T-helper 1 cell (primary cell): ENCODE data around the gene MXD4.
A peak's percentile ranks its signal among the peaks of the same experiment; 100 is the strongest.
"Not testable (repeated sequence)": the region's sequence is repeated elsewhere in the genome, so short reads cannot be mapped to it uniquely, and the experiment has no call there.

Experiments used
- DNase-seq, 5 donors: peaks; one replicate each; pipeline ENCODE4 v3.0.0-alpha.2; 2012 to 2020

The MXD4 gene

DNA sequence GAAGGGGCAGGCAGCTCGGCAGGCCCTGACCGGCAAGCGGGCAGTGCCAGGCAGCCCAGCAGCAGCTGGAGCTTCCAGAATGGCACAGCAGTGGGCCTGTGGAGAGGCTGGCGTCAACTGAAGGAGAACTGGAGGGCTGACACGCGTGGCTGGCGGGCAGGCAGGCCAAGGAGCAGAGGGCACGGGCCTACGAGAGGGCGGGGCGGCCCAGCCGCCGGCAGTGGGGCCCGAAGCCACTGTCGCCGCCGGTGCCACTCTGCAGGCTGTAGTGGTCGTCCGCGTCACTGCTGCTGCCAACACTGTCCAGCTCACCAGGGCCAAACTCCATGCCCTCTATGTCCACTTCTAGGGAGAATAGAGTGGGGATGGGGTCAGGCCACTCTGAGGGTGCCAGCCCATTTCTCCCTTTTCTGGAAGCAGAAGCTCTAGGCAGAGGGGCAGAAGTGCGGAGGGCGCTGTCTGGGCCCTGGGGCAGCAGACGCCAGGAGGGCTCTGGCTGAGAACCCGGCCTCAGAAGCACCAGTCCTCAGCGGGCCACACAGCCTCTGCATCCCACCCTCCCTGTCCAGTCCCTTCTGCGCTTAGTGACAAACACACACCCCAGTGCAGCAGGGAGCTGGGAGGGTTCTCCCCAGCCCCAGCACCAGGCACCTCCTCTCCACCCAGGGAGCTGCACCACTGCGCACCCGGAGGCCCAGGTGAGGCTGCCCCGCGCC lies 11.4 kb downstream of the MXD4 start:
- DNase-seq, result peak in 1 of 5 donors; percentile 7

DNA sequence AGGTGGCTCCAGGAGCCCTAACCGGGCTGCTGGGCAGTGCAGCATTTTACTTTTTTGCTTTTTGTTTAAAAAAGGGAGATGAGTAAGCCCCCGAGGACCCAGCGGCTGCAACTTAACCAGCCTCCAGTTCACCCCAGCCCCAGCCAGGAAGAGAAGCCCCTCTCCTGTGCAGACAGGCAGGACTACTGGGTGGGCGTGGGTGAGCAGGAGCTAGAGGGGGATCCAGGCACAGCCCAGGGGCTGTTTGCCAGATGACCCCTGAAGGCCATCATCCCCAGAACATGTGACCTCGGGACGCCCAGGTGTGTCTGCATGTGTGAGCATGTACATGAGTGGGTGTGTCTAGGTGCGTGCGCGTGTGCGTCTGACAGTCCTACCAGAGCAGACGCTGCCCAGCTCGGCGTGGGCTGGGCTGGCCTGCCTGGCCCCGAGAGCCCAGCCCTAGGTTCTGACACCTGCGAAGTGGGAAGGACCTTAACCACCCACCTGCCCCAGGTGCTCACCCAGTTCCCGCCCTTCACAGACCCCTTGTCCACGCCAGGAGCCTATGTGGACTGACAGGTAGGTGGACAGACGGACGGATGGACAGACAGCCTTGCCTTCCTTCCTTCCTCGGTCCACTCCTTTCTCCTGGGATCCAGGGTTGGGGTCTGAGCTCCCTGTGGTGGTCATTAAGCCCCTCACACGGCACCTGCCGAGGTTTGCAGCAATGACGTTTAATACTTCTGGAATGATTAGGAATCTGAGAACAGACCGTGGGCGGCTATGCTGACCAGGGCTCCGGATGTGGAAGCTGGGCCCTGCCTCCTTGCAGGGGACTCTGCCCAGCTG lies 12.2 kb downstream of the MXD4 start:
- DNase-seq, result peak in 1 of 5 donors; percentile 5

DNA sequence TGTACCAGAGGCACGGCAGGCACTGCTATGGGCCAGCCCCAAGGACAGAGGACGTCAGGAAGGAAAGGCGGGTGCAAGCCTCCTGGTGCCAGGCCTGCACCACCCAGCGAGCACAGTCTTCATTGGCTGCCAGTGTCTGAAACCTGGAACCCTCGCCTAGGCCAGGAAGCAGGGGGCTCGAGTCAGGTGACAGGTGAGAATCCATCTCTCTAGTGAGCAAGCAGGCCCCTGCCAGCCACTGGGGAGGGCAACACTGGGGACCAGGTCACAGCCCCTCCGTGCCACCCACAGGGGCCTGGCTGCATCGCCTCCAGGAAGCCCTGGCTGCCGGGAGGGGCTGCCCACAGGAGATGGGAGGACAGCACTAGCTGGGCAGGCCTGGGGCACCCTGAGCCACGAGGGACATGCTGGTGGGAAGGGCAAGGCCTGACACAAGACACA lies 13.1 kb downstream of the MXD4 start:
- no peak for DNase-seq

GRCh38 chr4:2248044-2248780 lies 13.7 kb downstream of the MXD4 start:
- DNase-seq, result no peak

- peak in 1 of 5 donors; percentile 12 for DNase-seq
These were observed 14.5 kb downstream of the MXD4 start for GRCh38 chr4:2247128-2248043.

DNA sequence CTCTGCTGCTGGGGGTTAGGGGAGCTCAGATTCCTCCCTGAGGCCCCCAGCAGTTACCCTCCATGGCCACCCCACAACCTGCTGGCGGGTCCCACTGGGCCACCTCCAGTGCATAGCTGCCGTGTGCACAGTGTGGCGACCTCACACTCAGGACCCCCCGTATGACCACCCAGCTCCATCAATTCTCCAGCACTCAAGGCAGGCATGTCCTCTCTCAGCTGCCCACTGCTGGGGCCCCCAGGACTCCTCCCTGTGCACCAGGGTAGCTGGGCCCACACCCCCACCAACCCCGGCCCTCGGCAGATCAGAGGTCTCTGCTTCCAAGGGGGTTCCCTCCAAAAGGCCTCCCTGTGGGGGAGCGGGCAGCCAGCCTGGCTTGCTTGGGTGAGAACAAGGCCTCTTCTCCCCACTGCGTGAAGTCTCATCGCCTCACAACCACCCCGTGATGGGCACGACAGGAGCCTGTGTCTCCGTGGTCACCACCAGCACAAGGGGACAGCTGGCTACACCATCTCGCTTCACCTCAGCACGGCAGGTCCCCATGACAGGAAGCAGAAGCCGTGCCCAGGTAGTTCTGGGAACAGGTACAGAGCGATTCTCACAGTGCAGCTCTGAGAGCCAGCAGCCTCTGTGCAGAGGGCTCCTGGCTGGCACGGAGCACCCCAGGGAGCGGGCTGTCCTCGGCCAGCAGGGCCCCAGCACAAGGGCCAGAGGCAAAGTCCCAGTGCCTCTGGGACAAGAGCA lies 15.4 kb downstream of the MXD4 start:
- DNase-seq, result no peak

DNA sequence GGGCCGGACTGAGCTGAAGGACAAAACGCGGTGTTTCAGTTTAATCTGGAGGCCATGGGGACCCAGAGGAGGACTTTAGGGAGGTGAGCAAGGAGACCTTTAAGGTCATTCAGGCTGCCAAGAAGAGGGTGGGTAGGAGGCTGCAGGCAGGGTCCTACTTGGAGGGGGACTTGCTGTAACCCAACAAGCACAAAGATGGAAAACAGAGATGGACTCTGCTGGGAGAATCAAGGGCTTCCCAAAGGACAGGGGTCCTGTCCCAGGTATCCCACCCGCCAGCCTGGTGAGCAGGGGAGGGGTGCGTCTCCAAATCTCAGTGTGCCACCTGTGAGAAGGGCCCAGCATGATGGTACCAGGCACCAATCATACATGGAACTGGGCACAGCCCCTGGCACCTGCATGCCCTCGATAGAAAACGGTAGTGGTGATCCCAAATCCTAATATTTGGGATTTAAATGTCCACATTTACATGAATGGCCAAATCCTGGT lies 16.1 kb downstream of the MXD4 start:
- DNase-seq, result no peak

- DNase-seq, result no peak
These were observed 16.7 kb downstream of the MXD4 start for GRCh38 chr4:2245057-2245786.

- DNase-seq, result no peak
These were observed 18.1 kb downstream of the MXD4 start for GRCh38 chr4:2243681-2244380.

GRCh38 chr4:2241410-2242353 lies 20.2 kb downstream of the MXD4 start, which contains the start of the genes HAUS3 and POLN:
Gene HAUS3 (minus strand): TSS chr4:2242121. CDS start chr4:2240946, 1,175 bp downstream.
Gene POLN (minus strand): TSS chr4:2242121. CDS start chr4:2229231, 12,890 bp downstream.
- DNase-seq, result peak; percentile 98 to 99 (median 98)

DNA sequence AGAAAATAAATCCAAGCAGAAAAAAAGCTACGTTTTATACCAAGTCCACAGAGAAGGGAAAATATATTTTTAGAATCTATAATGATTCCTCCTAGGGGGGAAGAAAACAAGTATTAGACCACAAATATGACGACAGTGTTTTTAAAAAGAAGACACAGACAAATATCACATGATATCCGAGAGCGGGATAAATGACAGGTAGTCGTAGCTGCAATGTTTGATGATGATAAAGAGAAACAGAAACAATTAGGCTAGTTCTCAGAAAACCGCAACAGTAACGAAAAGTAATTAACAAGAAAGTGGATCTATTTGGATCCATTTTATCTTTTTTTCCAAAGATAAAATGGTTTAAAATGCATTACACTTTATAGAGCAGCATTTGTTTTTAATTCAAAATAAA lies 20.9 kb downstream of the MXD4 start:
- peak in 1 of 5 donors; percentile 54 for DNase-seq

DNA sequence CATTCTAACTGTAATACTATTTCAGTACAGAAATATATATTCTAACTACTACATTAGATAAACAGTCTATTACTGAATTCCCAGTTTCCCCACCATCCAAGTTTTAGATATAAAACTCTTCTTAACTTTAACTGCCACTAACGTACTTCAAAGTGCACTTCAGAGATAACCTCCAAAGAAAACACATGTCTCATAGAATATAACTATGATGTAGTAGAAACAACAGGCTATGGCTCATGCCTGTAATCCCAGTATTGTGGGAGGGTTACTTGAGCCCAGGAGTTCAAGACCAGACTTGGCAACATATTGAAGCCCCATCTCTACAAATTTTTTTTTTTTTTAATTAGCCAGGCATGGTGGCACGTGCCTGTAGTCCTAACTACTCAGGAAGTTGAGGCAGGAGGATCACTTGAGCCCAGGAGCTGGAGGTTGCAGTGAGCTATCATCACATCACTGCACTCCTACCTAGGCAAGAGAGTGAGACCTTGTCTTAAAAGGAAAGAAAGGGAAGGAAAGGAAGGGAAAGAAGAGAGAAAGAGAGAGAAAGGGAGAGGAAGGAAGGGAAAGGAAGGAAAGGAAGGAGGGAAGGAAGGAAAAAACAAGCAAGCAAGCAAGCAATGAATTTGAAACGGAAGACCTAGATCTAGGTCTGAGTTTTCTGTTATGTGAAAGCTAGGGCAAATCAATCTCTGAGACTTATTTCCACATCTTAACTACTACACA lies 24.8 kb downstream of the MXD4 start:
- no peak for DNase-seq

DNA sequence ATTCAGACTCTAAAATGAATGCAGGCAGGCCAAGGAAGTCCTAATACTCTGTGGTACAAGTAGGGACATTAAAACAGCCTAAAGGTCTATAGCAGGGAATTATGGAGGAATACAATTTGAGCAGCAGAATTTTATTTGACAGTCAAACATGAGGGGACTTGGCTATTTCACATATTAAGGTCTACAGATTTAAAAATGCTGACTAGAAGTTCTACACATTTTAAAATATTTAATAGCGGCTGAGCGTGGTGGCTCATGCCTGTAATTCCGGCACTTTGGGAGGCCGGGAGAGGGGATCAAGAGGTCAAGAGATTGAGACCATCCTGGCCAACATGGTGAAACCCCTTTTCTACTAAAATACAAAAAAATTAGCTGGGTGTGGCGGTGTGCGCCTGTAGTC lies 30.8 kb downstream of the MXD4 start:
- no peak for DNase-seq

GRCh38 chr4:2226261-2226660 lies 35.6 kb downstream of the MXD4 start:
- no peak for DNase-seq

DNA sequence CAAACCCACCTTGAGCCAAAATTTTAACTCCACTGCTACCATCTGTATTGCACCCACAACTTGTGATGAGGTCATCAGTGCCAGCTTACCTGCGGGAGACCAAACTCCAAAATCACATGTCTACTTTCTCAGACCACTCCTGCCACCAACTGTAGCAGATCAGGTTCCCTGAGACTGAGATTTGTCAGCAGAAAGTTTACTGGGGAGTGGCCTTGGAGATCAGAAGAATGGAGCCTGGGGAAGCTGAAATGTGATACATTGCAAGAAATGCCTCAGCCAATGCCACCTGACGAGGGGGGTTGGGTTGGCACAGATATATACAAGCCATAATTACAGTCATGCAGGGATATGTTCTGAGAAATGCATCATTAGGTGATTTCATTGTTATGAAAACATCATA lies 39.1 kb downstream of the MXD4 start:
- no peak for DNase-seq

DNA sequence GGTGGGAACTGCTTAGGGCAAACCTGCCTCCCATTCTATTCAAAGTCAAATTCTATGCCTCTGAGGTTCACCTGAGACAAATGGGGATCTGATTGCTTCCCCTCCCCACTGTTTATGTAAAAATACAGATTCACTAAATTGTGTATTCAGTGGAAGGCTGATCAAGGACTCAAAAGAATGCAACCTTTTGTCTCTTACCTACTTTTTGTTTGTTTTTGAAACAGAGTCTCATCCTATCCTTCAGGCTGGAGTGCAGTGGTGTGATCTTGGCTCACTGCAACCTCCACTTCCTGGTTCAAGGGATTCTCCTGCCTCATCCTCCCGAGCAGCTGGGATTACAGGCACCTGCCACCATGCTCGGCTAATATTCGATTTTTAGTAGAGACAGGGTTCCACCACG lies 40.5 kb downstream of the MXD4 start:
- DNase-seq, result not testable (repeated sequence)

GRCh38 chr4:2220016-2220630 lies 41.8 kb downstream of the MXD4 start:
- DNase-seq, result peak; percentile 55 to 81 (median 69)
